HCT116 (cell line): ENCODE data around the gene DPP9. TPM values are rescaled to one million over a fixed set of nuclear protein-coding genes. Genes with fewer than 3 reads are reported as not detected.

Source experiments
- ATAC-seq: fragments of 200-7000 bp; cut with Tn5 transposase; 2 replicates; pipeline ENCODE4 v1.9.1; 2020; ENCODE audit warnings: mild to moderate bottlenecking, moderate library complexity
- BruUV-seq: library from RNA; stranded (reverse); fragments of 400-500 nt; replicated peaks from 2 replicates; lab custom pipeline; 2021; lab: Mats Ljungman, UMichigan
- CTCF ChIA-PET: fragments of 300-600 bp; sonication (Branson Sonifier 250); formaldehyde crosslinking; loops from one replicate; lab custom pipeline; 2021; ENCODE audit warnings: antibody characterized with exemption; lab: Charles Lee
- POLR2A ChIA-PET: fragments of 300-600, 350-600 bp; sonication (Branson Sonifier 250); formaldehyde crosslinking; loops from one replicate; lab custom pipeline; 2021; ENCODE audit warnings: antibody characterized with exemption; lab: Charles Lee
- RAD21 ChIA-PET, 2 experiments: fragments of 300-600 bp; sonication (Branson Sonifier 250); formaldehyde crosslinking; loops; one replicate each; lab custom pipeline; 2023; ENCODE audit warnings: low total read pairs in 2 of 2; ENCODE audit not compliant: uncharacterized antibody in 2 of 2, unreplicated experiment in 2 of 2, low non-redundant PET in 1 of 2; lab: Charles Lee
- DNase-seq: peaks from one replicate; pipeline ENCODE4 v3.0.0-alpha.2; 2010; ENCODE audit warnings: low read depth, low spot score
- H2AFZ ChIP-seq: fragments of 200-600 bp; shearing (Covaris generic), sonication (generic); 2 replicates; pipeline ENCODE4 v1.6.1; 2017; ENCODE audit warnings: low read depth, mixed run types, mixed read lengths, antibody characterized with exemption, low read length; ENCODE audit not compliant: poor library complexity, severe bottlenecking
- H3K27ac ChIP-seq: 2 replicates; pipeline ENCODE4 v1.5.1; 2012; ENCODE audit warnings: low read depth, low read length
- H3K27me3 ChIP-seq: fragments of 200-600 bp; sonication (generic); 2 replicates; pipeline ENCODE4 v1.6.1; 2016; ENCODE audit warnings: mixed run types, low read length, mixed read lengths; ENCODE audit not compliant: insufficient read depth
- H3K36me3 ChIP-seq, 2 experiments: fragments of 200-500 bp in 1 of 2; fragments of 200-600 bp in 1 of 2; sonication (Bioruptor generic) in 1 of 2; sonication (generic) in 1 of 2; 2 replicates each; pipeline versions ENCODE4 v1.5.1 to v1.6.1; 2014 to 2016; ENCODE audit warnings: low read length in 2 of 2, inconsistent platforms in 1 of 2, mixed read lengths in 1 of 2, mixed run types in 1 of 2; ENCODE audit not compliant: insufficient read depth in 2 of 2, control insufficient read depth in 1 of 2
- H3K4me1 ChIP-seq, 2 experiments: fragments of 200-600 bp in 1 of 2; sonication (generic) in 1 of 2; 2 replicates each; pipeline versions ENCODE4 v1.5.1 to v1.6.1; 2012 to 2017; ENCODE audit warnings: low read length in 2 of 2, inconsistent platforms in 1 of 2, mild to moderate bottlenecking in 1 of 2, mixed read lengths in 1 of 2, mixed run types in 1 of 2, moderate library complexity in 1 of 2; ENCODE audit not compliant: insufficient read depth in 2 of 2, control insufficient read depth in 1 of 2
- H3K4me2 ChIP-seq: fragments of 200-600 bp; sonication (generic); 2 replicates; pipeline ENCODE4 v1.6.1; 2017; ENCODE audit warnings: mixed run types, low read length, mixed read lengths
- H3K4me3 ChIP-seq, 2 experiments: fragments of 200-600 bp in 1 of 2; sonication (generic) in 1 of 2; replicated peaks in 1 of 2; 2 replicates each; pipeline ENCODE4 v1.5.1; 2011 to 2016; ENCODE audit warnings: low read length in 2 of 2, control low read depth in 1 of 2, low read depth in 1 of 2, mild to moderate bottlenecking in 1 of 2, mixed read lengths in 1 of 2, mixed run types in 1 of 2
- H3K79me2 ChIP-seq: fragments of 200-600 bp; sonication (generic); 2 replicates; pipeline ENCODE4 v1.6.1; 2017; ENCODE audit warnings: mild to moderate bottlenecking, mixed run types, low read length, moderate library complexity, mixed read lengths; ENCODE audit not compliant: insufficient read depth
- H3K9ac ChIP-seq: fragments of 200-600 bp; sonication (generic); 2 replicates; pipeline ENCODE4 v1.6.1; 2016; ENCODE audit warnings: low read length, mixed read lengths
- H3K9me2 ChIP-seq: fragments of 200-600 bp; sonication (generic), shearing (Covaris generic); 2 replicates; pipeline ENCODE4 v1.6.1; 2017; ENCODE audit warnings: mixed run types, mild to moderate bottlenecking, moderate library complexity; ENCODE audit not compliant: insufficient read depth
- H3K9me3 ChIP-seq, 2 experiments: fragments of 200-500 bp in 1 of 2; fragments of 200-600 bp in 1 of 2; sonication (Bioruptor generic) in 1 of 2; sonication (generic) in 1 of 2; 2 replicates each; pipeline ENCODE4 v1.6.1; 2014 to 2017; ENCODE audit warnings: low read length in 2 of 2, mixed read lengths in 2 of 2, inconsistent platforms in 1 of 2, low read depth in 1 of 2, mild to moderate bottlenecking in 1 of 2, mixed run types in 1 of 2, moderate library complexity in 1 of 2; ENCODE audit not compliant: control insufficient read depth in 1 of 2, insufficient read depth in 1 of 2
- H4K20me1 ChIP-seq: fragments of 200-600 bp; sonication (generic), shearing (Covaris generic); 2 replicates; pipeline ENCODE4 v1.6.1; 2017; ENCODE audit warnings: mixed run types, mild to moderate bottlenecking, moderate library complexity; ENCODE audit not compliant: insufficient read depth
- EGR1 ChIP-seq: IDR thresholded peaks from 2 replicates; pipeline ENCODE4 v1.6.1; 2012; ENCODE audit warnings: low read depth
- EZH2 ChIP-seq: fragments of 200-600 bp; sonication (generic); IDR thresholded peaks from 2 replicates; pipeline ENCODE4 v1.6.1; 2017; ENCODE audit warnings: antibody characterized with exemption, mixed run types
- EZH2phosphoT487 ChIP-seq: fragments of 200-600 bp; IDR thresholded peaks from 2 replicates; pipeline ENCODE4 v1.6.1; 2018; ENCODE audit warnings: antibody characterized with exemption, borderline replicate concordance
- JUND ChIP-seq: IDR thresholded peaks from 2 replicates; pipeline ENCODE4 v1.6.1; 2012
- POLR2AphosphoS5 ChIP-seq: IDR thresholded peaks from 2 replicates; pipeline ENCODE4 v1.6.1; 2011; ENCODE audit warnings: mild to moderate bottlenecking, low read depth, low read length, moderate library complexity
- RAD21 ChIP-seq: IDR thresholded peaks from 2 replicates; pipeline ENCODE4 v1.6.1; 2012; ENCODE audit warnings: low read depth, mild to moderate bottlenecking
- SRF ChIP-seq: IDR thresholded peaks from 2 replicates; pipeline ENCODE4 v1.6.1; 2012; ENCODE audit warnings: low read depth
- intact Hi-C: fragments of 100-400 bp; cut with micrococcal nuclease; formaldehyde crosslinking; loops from 2 replicates; pipeline ENCODE4 v1.10.0; 2022
- total RNA-seq: library from RNA; stranded (reverse); gene quantifications from one replicate; pipeline ENCODE4 v1.2.1, GENCODE V29; 2021; ENCODE audit not compliant: unreplicated experiment
- TF ChIP-seq, protein P1 (sequence below): IDR thresholded peaks from 2 replicates; pipeline ENCODE4 v1.6.1; 2011; ENCODE audit warnings: mild to moderate bottlenecking, low read length, moderate library complexity; ENCODE audit not compliant: insufficient replicate concordance; ENCODE audit errors: extremely low read depth

The DPP9 gene
- total RNA-seq, 1 experiment from 2014 or later = 67.6 TPM

GRCh38 chr19:4656102-4656501, 67.5 kb downstream of the DPP9 start:
- CTCF ChIA-PET = no interaction called here
- H3K36me3 ChIP-seq = peaks cover 13 to 24% of the 10 kb centered on the region in 2 experiments
- no peak overlapping the region for H3K4me2 ChIP-seq
- ATAC-seq (no peak), DNase-seq (no peak)
- TF ChIP-seq, protein P1, sequence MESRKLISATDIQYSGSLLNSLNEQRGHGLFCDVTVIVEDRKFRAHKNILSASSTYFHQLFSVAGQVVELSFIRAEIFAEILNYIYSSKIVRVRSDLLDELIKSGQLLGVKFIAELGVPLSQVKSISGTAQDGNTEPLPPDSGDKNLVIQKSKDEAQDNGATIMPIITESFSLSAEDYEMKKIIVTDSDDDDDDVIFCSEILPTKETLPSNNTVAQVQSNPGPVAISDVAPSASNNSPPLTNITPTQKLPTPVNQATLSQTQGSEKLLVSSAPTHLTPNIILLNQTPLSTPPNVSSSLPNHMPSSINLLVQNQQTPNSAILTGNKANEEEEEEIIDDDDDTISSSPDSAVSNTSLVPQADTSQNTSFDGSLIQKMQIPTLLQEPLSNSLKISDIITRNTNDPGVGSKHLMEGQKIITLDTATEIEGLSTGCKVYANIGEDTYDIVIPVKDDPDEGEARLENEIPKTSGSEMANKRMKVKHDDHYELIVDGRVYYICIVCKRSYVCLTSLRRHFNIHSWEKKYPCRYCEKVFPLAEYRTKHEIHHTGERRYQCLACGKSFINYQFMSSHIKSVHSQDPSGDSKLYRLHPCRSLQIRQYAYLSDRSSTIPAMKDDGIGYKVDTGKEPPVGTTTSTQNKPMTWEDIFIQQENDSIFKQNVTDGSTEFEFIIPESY = no peak
- no peak for TF ChIP-seq JUND
- no peak for TF ChIP-seq EZH2
- no peak overlapping the region for H3K4me3 ChIP-seq
- no peaks in the 10 kb centered on the region for H3K27me3 ChIP-seq
- H3K9me2 ChIP-seq = no peaks in the 10 kb centered on the region
- intact Hi-C loops = no loop called here
- H4K20me1 ChIP-seq = no peaks in the 10 kb centered on the region
- no peak overlapping the region for H3K9ac ChIP-seq
- RAD21 ChIA-PET = no interaction called here
- POLR2A ChIA-PET = no interaction called here
- no peaks in the 10 kb centered on the region for H3K4me1 ChIP-seq
- H3K9me3 ChIP-seq = no peaks in the 10 kb centered on the region
- H3K79me2 ChIP-seq = no peaks in the 10 kb centered on the region; the same call in 1 of the 2 replicates
- BruUV-seq = no TSS peak
- no peak overlapping the region for H3K27ac ChIP-seq
- no peak overlapping the region for H2AFZ ChIP-seq

DNA sequence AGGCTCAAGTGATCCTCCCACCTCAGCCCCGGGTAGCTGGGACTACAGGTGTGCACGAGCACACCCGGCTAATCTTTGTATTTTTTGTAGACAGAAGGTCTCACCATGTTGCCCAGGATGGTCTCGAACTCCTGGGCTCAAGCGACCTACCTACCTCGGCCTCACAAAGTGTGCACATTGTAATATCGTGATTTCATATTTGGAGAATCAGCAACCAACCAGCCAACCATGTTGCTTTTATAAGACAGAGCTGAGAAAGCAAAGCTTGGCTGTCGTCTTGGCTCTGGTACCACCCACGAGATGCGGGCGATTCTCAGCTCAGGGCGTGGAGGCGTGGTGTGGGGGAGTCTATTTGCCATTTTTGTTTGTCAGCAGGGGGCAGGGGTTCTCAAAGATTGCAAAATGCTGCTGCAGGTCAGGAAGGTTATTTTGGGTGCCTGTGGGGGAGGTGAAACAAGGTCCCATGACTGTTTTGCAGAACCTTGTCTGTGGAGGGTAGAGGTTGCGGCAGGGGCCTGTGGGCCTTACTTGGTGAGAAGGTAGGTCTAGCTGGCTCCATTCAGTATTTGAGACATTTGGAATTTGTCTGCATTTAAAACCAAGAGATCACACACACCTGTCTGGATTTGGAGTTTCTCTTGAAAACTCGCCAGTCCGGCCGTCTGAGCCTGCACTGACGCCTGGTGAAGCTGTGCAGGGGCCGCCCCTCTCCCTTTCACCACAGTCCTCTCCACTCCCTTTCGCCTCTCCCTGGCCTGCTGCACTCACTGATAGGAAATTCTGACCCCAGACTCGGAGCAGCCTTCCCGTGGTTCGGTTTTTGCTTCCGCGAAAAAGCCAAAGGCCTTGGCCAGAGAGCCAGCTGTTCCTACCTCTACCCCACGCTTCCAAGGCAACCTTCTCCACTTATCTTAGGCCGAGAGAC, 68.9 kb downstream of the DPP9 start:
- H3K4me3 ChIP-seq = no peak overlapping the region
- no peaks in the 10 kb centered on the region for H3K9me2 ChIP-seq
- ChIA-PET CTCF (no interaction called here), POLR2A (no interaction called here), RAD21 (no interaction called here)
- H4K20me1 ChIP-seq = no peaks in the 10 kb centered on the region
- no peak for ATAC-seq
- no peaks in the 10 kb centered on the region for H3K27me3 ChIP-seq
- peaks cover under 1% of the 10 kb centered on the region; the same call in 1 of the 2 replicates for H3K79me2 ChIP-seq
- H3K36me3 ChIP-seq = peaks cover 10 to 17% of the 10 kb centered on the region in 2 experiments; a peak in 3 of 4 replicates
- intact Hi-C loops = no loop called here
- TF ChIP-seq SRF (no peak), RAD21 (no peak), POLR2AphosphoS5 (peak; percentile 16; the same call in 1 of the 2 replicates), EGR1 (no peak), EZH2phosphoT487 (no peak)
- no peak overlapping the region for H3K9ac ChIP-seq
- no peaks in the 10 kb centered on the region for H3K4me1 ChIP-seq
- no peak overlapping the region for H2AFZ ChIP-seq
- H3K27ac ChIP-seq = no peak overlapping the region
- DNase-seq = no peak
- BruUV-seq = TSS peak; percentile 63
- no peak overlapping the region for H3K4me2 ChIP-seq
- H3K9me3 ChIP-seq = no peaks in the 10 kb centered on the region
